Kidney (tissue), 14 donors: ENCODE results near the gene C2orf68. TPM values are rescaled to one million over a fixed set of nuclear protein-coding genes. Genes with fewer than 3 reads are reported as not detected.

Source experiments
- DNase-seq, 5 donors: peaks; one replicate each; pipeline ENCODE4 v3.0.0-alpha.2; 2013 to 2020
- FAIRE-seq: peaks from 2 replicates; lab custom pipeline; 2012; peaks lifted over from hg19 to GRCh38; lab: Jason Lieb, UNC
- H3K27ac ChIP-seq, 2 donors: one replicate each; pipeline ENCODE4 v1.7.0; 2013; ENCODE audit warnings: low read depth in 2 of 2, low read length in 2 of 2, inconsistent platforms in 1 of 2
- H3K27me3 ChIP-seq: one replicate; pipeline ENCODE4 v1.7.1; 2013; ENCODE audit warnings: low read length, inconsistent platforms; ENCODE audit not compliant: control insufficient read depth, insufficient read depth
- H3K36me3 ChIP-seq, 3 donors: one replicate each; pipeline versions ENCODE4 v1.7.0 to v1.7.1; 2013; ENCODE audit warnings: low read length in 3 of 3, control low read depth in 1 of 3, inconsistent platforms in 1 of 3; ENCODE audit not compliant: insufficient read depth in 3 of 3, control insufficient read depth in 2 of 3
- H3K4me1 ChIP-seq, 3 donors: one replicate each; pipeline versions ENCODE4 v1.7.0 to v1.7.1; 2013; ENCODE audit warnings: low read length in 3 of 3, inconsistent platforms in 1 of 3, low read depth in 1 of 3; ENCODE audit not compliant: control insufficient read depth in 2 of 3, insufficient read depth in 2 of 3
- H3K4me3 ChIP-seq, 3 donors: one replicate each; pipeline versions ENCODE4 v1.7.0 to v1.8.1; 2013; ENCODE audit warnings: low read length in 3 of 3, control low read depth in 1 of 3, inconsistent platforms in 1 of 3
- H3K9ac ChIP-seq, 3 donors: one replicate each; pipeline versions ENCODE4 v1.7.0 to v1.7.1; 2013; ENCODE audit warnings: low read length in 3 of 3, control low read depth in 1 of 3, inconsistent platforms in 1 of 3
- H3K9me3 ChIP-seq, 3 donors: one replicate each; pipeline versions ENCODE4 v1.7.0 to v1.7.1; 2013; ENCODE audit warnings: low read length in 3 of 3, control low read depth in 1 of 3, inconsistent platforms in 1 of 3; ENCODE audit not compliant: control insufficient read depth in 2 of 3, insufficient read depth in 1 of 3
- intact Hi-C: fragments of 100-400 bp; cut with DNase I; formaldehyde crosslinking; loops from one replicate; pipeline ENCODE4 v1.11.1; 2022
- polyA plus RNA-seq: library from polyadenylated mRNA; stranded (reverse); fragments of 350-450 nt; fragmentation: Illumina TruSeq; extraction: RNeasy Lipid Tissue Mini Kit (QIAGEN cat#74804); gene quantifications from one replicate; pipeline ENCODE4 v1.2.3, GENCODE V29; 2014; ENCODE audit warnings: low read depth, low replicate concordance; ENCODE audit not compliant: insufficient read depth
- total RNA-seq: library from RNA; stranded (reverse); fragmentation: NEBNext Ultra II Directional; extraction: Animal tissue kit (Norgen Biotek cat#: 25700); gene quantifications from one replicate; pipeline ENCODE4 v1.2.1, GENCODE V29; 2021
- TF ChIP-seq, protein P1 (sequence below): IDR thresholded peaks from 3 replicates; pipeline ENCODE4 v1.5.1; 2012; ENCODE audit warnings: mild to moderate bottlenecking, moderate library complexity, borderline replicate concordance; ENCODE audit not compliant: insufficient read depth; ENCODE audit errors: extremely low read depth
- donor health status: control.
- donor health status: control.
- donor health status: control.
- donor health status: control.
- donor health status: control.
- donor health status: DM: yes; HTN: yes; CAD: no.
- donor health status: Normal renal cell carcinoma (clear cell type).

Gene C2orf68
- total and polyA plus RNA-seq, 2 donors from 2014 or later: 34.5 to 37.6 TPM

DNA sequence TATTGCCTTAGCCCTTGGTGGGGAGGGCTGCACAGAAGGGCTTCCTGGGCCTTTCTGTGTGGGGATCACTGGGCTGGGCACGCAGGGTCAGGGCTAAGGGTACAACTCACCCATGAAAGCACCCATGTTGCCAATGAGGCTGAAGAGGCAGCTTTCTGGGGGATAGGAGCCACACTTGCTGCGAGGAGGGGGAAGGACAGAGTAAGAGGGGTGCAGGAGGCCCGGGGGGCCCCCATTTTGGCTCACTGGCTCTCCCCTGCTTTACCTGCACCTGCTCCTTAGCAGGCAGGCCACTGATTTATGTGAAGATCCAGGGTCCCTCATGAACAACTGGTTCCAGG is 11.7 kb downstream of the C2orf68 start:
- Histone ChIP-seq H3K9me3 (no peaks in the 10 kb centered on the region), H3K4me3 (peak overlapping the region in 1 of 3 donors; percentile 21), H3K36me3 (peaks cover 2 to 24% (median 3%) of the 10 kb centered on the region in 3 donors), H3K4me1 (peaks cover 0 to 54% (median 42%) of the 10 kb centered on the region in 3 donors), H3K27ac (no peak overlapping the region), H3K9ac (no peak overlapping the region), H3K27me3 (no peaks in the 10 kb centered on the region)
- DNase-seq: no peak
- FAIRE-seq: no peak
- TF ChIP-seq, protein P1, sequence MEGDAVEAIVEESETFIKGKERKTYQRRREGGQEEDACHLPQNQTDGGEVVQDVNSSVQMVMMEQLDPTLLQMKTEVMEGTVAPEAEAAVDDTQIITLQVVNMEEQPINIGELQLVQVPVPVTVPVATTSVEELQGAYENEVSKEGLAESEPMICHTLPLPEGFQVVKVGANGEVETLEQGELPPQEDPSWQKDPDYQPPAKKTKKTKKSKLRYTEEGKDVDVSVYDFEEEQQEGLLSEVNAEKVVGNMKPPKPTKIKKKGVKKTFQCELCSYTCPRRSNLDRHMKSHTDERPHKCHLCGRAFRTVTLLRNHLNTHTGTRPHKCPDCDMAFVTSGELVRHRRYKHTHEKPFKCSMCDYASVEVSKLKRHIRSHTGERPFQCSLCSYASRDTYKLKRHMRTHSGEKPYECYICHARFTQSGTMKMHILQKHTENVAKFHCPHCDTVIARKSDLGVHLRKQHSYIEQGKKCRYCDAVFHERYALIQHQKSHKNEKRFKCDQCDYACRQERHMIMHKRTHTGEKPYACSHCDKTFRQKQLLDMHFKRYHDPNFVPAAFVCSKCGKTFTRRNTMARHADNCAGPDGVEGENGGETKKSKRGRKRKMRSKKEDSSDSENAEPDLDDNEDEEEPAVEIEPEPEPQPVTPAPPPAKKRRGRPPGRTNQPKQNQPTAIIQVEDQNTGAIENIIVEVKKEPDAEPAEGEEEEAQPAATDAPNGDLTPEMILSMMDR: no peak
- intact Hi-C loops: no loop called here

DNA sequence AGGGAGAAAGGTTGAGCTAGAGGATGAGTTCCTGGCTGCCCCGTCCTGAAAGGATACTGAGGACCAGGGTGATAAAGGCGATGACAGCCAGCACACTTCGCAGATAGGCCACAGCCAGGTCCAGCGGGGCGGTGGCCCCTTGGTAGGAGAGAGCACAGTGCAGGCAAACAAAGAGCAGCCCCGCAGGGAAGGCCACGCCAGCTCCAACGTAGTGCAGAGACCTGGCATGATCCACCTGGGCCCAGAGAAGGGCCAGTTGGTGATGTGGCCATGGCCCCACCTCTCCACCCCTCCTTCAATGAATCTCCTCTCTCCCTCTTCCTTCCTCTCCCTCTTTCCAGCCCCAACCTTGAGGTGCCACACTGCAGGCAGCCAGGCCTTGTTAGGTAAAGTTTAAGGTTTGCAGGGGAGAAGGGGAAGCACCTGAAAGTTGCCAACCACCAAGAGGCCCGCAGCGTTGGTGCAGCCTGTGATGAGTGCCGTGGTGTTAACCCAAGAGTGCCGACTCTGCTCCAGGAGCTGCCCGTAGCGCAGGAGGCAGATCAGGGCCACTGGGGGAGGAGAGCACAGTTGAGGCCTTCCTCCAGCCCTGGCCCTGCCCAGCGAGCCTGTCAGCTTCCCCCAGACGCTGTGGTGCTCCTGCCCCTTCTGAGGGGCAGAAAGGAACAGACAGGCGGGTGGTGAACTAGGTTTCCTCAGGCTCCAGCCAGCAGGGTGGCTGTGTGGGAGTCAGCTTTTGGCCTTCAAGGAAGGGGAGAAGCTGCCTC is 12.2 kb downstream of the C2orf68 start:
- peak in 1 of 5 donors; percentile 59 for DNase-seq
- TF ChIP-seq, protein P1: no peak
- H3K9ac ChIP-seq: no peak overlapping the region
- H3K27ac ChIP-seq: no peak overlapping the region
- H3K4me1 ChIP-seq: peaks cover 0 to 52% (median 42%) of the 10 kb centered on the region in 3 donors
- H3K36me3 ChIP-seq: peaks cover 2 to 24% (median 3%) of the 10 kb centered on the region in 3 donors
- intact Hi-C loops: no loop called here
- H3K9me3 ChIP-seq: no peaks in the 10 kb centered on the region
- no peak for FAIRE-seq
- peak overlapping the region in 1 of 3 donors; percentile 21 for H3K4me3 ChIP-seq
- no peaks in the 10 kb centered on the region for H3K27me3 ChIP-seq

DNA sequence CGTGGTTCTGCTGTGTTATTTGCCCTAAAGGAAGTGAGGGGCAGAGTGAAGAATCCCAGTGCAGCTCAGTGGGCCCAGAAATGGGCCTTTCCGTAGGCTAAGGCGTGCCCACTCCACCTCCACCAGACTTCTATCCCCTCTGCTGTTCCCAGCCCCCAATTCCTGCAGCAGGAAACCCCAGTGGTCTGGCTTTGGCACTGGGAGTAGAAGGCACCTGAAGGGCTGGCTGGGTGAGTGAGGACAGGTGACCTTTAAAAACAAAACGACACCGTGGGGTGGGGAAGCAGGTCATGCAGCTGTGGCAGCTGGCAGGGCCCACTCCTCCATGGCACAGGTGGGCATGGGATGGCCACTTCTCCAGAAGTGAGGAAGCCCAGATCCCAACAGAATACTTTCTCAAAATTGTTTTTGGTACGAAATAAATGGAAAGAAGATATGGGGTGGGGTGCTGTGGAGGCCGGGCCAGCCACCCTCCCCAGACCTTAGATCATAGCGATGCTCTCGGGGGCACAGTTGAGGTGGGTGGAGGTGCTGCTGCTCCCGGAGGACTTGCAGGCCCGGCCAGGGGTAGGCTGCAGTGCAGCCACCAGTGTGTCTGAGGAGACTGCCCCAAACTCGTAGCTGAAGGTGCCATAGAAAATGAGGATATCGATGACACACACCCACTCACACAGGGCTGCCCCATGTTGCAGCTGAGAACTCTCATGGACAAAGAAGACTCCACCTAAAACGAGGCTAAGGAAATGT is 13.1 kb downstream of the C2orf68 start:
- FAIRE-seq (no peak), DNase-seq (peak in 1 of 5 donors; percentile 53)
- Histone ChIP-seq H3K9me3 (no peaks in the 10 kb centered on the region), H3K4me3 (no peak overlapping the region), H3K27ac (no peak overlapping the region), H3K9ac (no peak overlapping the region), H3K36me3 (peaks cover 2 to 24% (median 3%) of the 10 kb centered on the region in 3 donors), H3K4me1 (peaks cover 0 to 51% (median 46%) of the 10 kb centered on the region in 3 donors), H3K27me3 (no peaks in the 10 kb centered on the region)
- intact Hi-C loops: no loop called here
- TF ChIP-seq, protein P1: no peak
